ENCODE results near the gene ATP6AP2. TPM values are rescaled to one million over a fixed set of nuclear protein-coding genes. Genes with fewer than 3 reads are reported as not detected.

The ATP6AP2 gene
- total RNA-seq, 1 experiment from 2014 or later, result 72.7 TPM

DNA sequence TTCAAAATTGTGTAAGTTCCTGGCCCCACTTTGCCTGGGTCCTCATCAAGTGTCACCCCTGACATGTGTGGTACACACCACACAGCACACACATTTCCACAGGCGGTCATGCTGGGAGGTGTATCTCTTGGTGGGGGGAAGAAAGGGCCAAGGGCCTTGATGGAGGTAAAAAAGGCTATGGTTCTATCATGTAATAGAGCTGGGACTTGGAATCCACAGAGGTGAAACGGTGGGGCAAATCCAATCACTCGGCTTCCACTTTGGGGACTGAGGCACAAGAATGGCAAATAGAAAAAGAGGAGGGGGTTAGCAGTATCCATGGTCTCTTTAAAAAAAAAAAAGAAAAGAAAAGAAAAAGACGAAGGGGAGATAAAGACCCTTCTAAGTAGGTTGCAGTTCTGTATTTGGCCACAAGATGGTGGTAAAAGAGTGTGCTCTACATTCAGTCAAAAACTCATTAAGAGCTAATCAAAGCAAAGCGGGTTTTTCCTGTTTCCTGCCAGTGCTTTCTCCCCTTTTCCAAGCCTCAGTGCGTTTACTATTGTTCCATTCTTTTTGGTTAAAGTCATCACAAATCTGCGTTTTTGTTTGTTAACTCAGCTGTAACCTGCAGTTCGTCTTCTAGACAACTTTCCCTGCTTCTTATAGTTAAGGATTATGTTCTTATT lies 37.0 kb upstream of the ATP6AP2 start:
- ATAC-seq (no peak), DNase-seq (ENCODE audit: low read depth, low spot score) (peak; percentile 13)
- ChIA-PET CTCF (interaction anchor here (0.6 to 0.9 kb wide), 5 partner anchors 81 to 264 kb away, joined by 3 to 5 read pairs (median 3); no protein-coding TSS in a partner anchor), POLR2A (no interaction called here)
- no peaks in the 10 kb centered on the region for H3K27me3 ChIP-seq (ENCODE audit: control insufficient read depth, insufficient read depth, low read length)
- in situ Hi-C loops (cut with HindIII; ENCODE audit: low pct_unique_long_range_greater_than_20kb, low sequenced_read_pairs) (no loop called here), intact Hi-C loops (cut with micrococcal nuclease; ENCODE audit: unreplicated experiment) (no loop called here)
- no peak for TF ChIP-seq SIN3A (IDR thresholded peaks at IDR 0.05; ENCODE audit: borderline replicate concordance, insufficient read depth, low read depth, low read length)
- TF ChIP-seq, protein P1, sequence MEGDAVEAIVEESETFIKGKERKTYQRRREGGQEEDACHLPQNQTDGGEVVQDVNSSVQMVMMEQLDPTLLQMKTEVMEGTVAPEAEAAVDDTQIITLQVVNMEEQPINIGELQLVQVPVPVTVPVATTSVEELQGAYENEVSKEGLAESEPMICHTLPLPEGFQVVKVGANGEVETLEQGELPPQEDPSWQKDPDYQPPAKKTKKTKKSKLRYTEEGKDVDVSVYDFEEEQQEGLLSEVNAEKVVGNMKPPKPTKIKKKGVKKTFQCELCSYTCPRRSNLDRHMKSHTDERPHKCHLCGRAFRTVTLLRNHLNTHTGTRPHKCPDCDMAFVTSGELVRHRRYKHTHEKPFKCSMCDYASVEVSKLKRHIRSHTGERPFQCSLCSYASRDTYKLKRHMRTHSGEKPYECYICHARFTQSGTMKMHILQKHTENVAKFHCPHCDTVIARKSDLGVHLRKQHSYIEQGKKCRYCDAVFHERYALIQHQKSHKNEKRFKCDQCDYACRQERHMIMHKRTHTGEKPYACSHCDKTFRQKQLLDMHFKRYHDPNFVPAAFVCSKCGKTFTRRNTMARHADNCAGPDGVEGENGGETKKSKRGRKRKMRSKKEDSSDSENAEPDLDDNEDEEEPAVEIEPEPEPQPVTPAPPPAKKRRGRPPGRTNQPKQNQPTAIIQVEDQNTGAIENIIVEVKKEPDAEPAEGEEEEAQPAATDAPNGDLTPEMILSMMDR (IDR thresholded peaks at IDR 0.05), result peak; percentile 76
- H3K27ac ChIP-seq (ENCODE audit: low read length), result no peak overlapping the region
- no peaks in the 10 kb centered on the region for H3K36me3 ChIP-seq (ENCODE audit: control insufficient read depth, insufficient read depth, low read length)
- no peaks in the 10 kb centered on the region for H3K4me1 ChIP-seq (ENCODE audit: control insufficient read depth, insufficient read depth, low read length)
- no TSS peak for BruUV-seq (replicated peaks)
- H3K4me3 ChIP-seq (ENCODE audit: low read depth in 2 of 2, low read length in 2 of 2), result no peak overlapping the region
- no peaks in the 10 kb centered on the region for H3K9me3 ChIP-seq (ENCODE audit: control insufficient read depth, insufficient read depth, low read depth, low read length)

DNA sequence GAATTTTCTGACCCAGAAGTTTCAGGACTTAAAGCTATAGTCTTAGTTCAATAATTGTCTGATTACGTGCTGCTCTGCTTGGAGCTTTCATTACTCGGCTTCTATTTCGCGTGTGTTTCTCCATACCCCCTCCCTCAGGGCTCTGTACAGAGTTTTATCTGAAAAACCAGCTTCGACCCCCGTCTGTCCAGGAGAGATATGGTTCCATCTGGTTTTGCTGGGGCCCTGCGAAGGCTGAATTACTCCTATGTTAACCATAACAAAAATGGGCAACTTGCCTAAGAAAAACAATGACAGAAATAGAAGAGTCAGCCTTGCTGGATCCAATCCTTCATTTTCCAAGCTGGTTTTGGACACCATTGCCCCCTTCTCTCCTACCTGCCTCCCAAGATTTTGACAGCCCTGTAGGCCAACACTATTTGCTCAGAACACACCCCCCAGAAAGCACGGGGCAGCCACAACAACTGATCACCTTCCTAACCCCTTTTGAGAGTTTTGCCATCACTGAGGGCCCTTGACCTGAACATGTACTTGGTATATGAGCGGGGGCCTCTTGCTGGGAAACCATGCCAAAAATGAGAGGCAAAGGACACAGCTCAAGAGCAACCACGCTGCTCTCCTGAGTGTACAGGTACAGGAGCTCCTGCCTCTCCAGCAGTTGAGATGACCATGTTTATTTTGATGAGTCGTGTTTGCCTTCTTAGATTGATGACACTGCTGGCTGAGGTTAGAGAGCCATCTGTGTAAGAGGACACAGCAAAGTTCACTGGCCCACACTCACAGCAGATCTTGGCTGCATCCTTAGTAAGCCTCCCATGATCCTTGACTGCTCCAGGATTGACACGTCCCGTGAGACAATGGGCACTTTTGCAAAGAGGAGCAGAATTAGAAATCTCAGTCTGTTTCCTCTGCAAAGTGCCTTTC lies 36.2 kb upstream of the ATP6AP2 start:
- Histone ChIP-seq H3K4me3 (ENCODE audit: low read depth in 2 of 2, low read length in 2 of 2) (no peak overlapping the region), H3K4me1 (ENCODE audit: control insufficient read depth, insufficient read depth, low read length) (no peaks in the 10 kb centered on the region), H3K36me3 (ENCODE audit: control insufficient read depth, insufficient read depth, low read length) (no peaks in the 10 kb centered on the region), H3K27ac (ENCODE audit: low read length) (no peak overlapping the region), H3K27me3 (ENCODE audit: control insufficient read depth, insufficient read depth, low read length) (no peaks in the 10 kb centered on the region), H3K9me3 (ENCODE audit: control insufficient read depth, insufficient read depth, low read depth, low read length) (no peaks in the 10 kb centered on the region)
- DNase-seq (ENCODE audit: low read depth, low spot score) (no peak), ATAC-seq (no peak)
- TF ChIP-seq, protein P1 (IDR thresholded peaks at IDR 0.05), result no peak
- TF ChIP-seq POLR2AphosphoS5 (IDR thresholded peaks at IDR 0.05; ENCODE audit: low read depth, low read length) (no peak), TCF7L2 (IDR thresholded peaks at IDR 0.05; ENCODE audit: low read depth, low read length) (no peak), SIN3A (IDR thresholded peaks at IDR 0.05; ENCODE audit: borderline replicate concordance, insufficient read depth, low read depth, low read length) (no peak)
- TF ChIP-seq, protein P2, sequence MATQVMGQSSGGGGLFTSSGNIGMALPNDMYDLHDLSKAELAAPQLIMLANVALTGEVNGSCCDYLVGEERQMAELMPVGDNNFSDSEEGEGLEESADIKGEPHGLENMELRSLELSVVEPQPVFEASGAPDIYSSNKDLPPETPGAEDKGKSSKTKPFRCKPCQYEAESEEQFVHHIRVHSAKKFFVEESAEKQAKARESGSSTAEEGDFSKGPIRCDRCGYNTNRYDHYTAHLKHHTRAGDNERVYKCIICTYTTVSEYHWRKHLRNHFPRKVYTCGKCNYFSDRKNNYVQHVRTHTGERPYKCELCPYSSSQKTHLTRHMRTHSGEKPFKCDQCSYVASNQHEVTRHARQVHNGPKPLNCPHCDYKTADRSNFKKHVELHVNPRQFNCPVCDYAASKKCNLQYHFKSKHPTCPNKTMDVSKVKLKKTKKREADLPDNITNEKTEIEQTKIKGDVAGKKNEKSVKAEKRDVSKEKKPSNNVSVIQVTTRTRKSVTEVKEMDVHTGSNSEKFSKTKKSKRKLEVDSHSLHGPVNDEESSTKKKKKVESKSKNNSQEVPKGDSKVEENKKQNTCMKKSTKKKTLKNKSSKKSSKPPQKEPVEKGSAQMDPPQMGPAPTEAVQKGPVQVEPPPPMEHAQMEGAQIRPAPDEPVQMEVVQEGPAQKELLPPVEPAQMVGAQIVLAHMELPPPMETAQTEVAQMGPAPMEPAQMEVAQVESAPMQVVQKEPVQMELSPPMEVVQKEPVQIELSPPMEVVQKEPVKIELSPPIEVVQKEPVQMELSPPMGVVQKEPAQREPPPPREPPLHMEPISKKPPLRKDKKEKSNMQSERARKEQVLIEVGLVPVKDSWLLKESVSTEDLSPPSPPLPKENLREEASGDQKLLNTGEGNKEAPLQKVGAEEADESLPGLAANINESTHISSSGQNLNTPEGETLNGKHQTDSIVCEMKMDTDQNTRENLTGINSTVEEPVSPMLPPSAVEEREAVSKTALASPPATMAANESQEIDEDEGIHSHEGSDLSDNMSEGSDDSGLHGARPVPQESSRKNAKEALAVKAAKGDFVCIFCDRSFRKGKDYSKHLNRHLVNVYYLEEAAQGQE (IDR thresholded peaks at IDR 0.05; ENCODE audit: insufficient read depth in 1 of 2, low read depth in 2 of 2, low read length in 1 of 2), result no peak
- ChIA-PET POLR2A (no interaction called here), CTCF (interaction anchor here (0.6 to 0.9 kb wide), 3 partner anchors 81 to 102 kb away, joined by 3 to 4 read pairs (median 3); no protein-coding TSS in a partner anchor)
- in situ Hi-C loops (cut with HindIII; ENCODE audit: low pct_unique_long_range_greater_than_20kb, low sequenced_read_pairs) (no loop called here), intact Hi-C loops (cut with micrococcal nuclease; ENCODE audit: unreplicated experiment) (no loop called here)
- BruUV-seq (replicated peaks), result no TSS peak
